ENCODE measurements around the gene PPFIBP1. TPM values are rescaled to one million over a fixed set of nuclear protein-coding genes. Genes with fewer than 3 reads are reported as not detected.
A peak's percentile ranks its signal among the peaks of the same experiment; 100 is the strongest.
"Not testable (repeated sequence)": the region's sequence is repeated elsewhere in the genome, so short reads cannot be mapped to it uniquely, and the experiment has no call there.

Gene PPFIBP1
- total RNA-seq, 1 donor from 2014 or later, result 136 TPM

DNA sequence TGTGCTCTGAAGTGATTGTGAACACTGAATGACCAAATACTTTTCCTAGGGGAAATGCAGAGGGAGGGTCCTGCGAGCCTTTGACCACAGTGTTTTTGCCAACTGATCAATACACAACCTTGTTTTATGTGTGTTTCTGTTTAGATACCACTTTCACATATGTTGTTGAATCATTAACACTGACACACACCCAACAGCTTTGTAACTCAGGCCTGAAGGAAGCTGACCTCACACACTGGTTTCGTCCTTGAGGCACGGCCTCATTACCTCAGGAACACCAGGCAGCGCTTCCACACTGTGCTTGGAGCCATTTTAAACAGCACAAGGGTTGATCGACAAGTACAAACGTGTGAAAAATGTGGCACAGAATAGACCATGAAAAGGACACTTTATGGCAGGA is 60.0 kb downstream of the PPFIBP1 start:
- ATAC-seq (no peak), DNase-seq (no peak)
- Histone ChIP-seq H3K4me1 (peaks cover 10% of the 10 kb centered on the region), H3K27ac (peak overlapping the region; percentile 59), H3K27me3 (no peaks in the 10 kb centered on the region), H3K9me3 (no peaks in the 10 kb centered on the region), H3K4me3 (no peak overlapping the region), H3K36me3 (no peaks in the 10 kb centered on the region)
- intact Hi-C loops (cut with DNase I), result no loop called here
- TF ChIP-seq, protein P1, sequence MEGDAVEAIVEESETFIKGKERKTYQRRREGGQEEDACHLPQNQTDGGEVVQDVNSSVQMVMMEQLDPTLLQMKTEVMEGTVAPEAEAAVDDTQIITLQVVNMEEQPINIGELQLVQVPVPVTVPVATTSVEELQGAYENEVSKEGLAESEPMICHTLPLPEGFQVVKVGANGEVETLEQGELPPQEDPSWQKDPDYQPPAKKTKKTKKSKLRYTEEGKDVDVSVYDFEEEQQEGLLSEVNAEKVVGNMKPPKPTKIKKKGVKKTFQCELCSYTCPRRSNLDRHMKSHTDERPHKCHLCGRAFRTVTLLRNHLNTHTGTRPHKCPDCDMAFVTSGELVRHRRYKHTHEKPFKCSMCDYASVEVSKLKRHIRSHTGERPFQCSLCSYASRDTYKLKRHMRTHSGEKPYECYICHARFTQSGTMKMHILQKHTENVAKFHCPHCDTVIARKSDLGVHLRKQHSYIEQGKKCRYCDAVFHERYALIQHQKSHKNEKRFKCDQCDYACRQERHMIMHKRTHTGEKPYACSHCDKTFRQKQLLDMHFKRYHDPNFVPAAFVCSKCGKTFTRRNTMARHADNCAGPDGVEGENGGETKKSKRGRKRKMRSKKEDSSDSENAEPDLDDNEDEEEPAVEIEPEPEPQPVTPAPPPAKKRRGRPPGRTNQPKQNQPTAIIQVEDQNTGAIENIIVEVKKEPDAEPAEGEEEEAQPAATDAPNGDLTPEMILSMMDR (IDR thresholded peaks at IDR 0.05), result no peak

DNA sequence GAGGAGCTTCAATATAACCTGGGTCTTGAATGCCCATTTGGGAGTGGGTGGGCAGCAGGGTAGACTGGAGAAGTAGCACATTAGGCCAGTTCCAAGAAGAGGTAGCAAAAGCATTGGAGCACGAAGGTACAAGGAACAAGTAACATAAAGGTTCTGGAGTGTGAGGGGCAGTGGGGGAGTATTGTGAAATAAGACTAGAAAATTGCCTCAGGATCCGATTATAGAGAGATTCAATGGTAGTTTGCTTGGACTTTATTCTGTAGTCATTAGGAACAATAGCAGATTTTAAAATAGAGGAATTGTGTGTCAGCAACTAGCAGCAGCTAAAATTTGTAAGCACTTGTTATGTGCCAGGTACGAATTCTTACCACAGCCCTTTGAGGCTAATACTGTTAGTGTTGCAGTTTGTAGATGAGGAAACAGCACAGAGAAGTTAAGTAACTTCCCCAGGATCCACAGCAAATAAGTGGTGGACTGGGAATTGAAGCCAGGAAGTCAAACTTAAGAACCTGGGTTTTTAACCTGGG is 61.8 kb downstream of the PPFIBP1 start:
- ATAC-seq (no peak), DNase-seq (no peak)
- no peak overlapping the region for H3K27ac ChIP-seq
- intact Hi-C loops (cut with DNase I), result no loop called here
- H3K27me3 ChIP-seq, result no peaks in the 10 kb centered on the region
- H3K4me3 ChIP-seq, result no peak overlapping the region
- TF ChIP-seq, protein P1 (IDR thresholded peaks at IDR 0.05), result no peak
- H3K4me1 ChIP-seq, result peaks cover 10% of the 10 kb centered on the region
- H3K36me3 ChIP-seq, result no peaks in the 10 kb centered on the region
- no peaks in the 10 kb centered on the region for H3K9me3 ChIP-seq

DNA sequence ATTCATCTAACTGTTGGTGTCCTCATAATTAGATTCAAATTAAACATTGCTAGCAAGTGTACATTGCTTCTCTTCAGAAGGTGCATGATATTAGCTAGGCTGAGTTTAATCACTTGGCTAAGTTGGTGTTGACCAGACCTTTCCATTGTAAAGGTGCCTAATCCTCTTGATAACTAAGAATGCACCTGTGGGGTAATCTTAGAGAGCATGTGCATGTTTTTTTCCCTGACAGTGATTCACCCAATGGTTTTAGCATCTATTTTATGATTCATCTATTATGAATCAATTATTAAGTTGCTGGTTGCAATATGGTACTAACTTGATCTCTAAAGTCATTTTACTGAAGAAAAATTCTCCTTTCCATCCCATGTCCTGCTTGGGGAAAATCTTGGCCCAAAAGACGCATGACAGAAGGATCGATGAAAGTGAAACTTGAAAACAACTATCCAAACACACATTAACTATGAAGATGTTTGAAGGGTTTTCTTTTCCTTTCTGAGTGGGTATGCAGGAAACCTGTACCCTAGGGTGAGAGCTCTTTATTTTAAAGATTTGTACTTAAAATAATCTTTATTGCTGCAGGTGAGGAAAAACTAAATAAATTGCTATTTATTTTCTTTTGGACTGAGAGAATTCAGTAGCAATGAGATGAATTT is 64.2 kb downstream of the PPFIBP1 start:
- H3K9me3 ChIP-seq; H3K36me3 ChIP-seq; H3K4me3 ChIP-seq; H3K4me1 ChIP-seq; H3K27me3 ChIP-seq; DNase-seq; intact Hi-C loops (cut with DNase I); H3K27ac ChIP-seq; ATAC-seq: not testable (repeated sequence)

DNA sequence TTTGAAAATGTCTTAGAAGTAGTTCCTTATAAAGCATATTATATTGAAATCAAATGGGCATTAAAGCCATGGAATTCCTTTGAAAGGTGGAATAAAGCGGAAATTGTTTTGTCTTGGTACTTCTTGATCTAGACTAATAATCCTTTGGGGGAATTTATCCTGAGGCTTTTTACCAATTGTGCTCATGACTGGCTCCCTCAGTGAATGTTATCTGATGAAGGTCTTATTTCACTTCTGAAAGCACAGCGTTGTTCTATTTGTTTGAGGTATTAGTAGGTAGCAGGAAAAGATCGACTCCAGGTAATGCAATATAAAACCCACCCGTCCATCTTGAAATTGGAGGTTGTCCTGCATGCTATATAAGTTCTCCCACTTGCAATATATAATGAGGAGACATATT is 64.8 kb downstream of the PPFIBP1 start:
- Histone ChIP-seq H3K9me3 (no peaks in the 10 kb centered on the region), H3K4me1 (no peaks in the 10 kb centered on the region), H3K4me3 (no peak overlapping the region), H3K36me3 (no peaks in the 10 kb centered on the region), H3K27ac (no peak overlapping the region), H3K27me3 (no peaks in the 10 kb centered on the region)
- TF ChIP-seq, protein P1 (IDR thresholded peaks at IDR 0.05), result no peak
- DNase-seq, result no peak
- ATAC-seq, result no peak
- intact Hi-C loops (cut with DNase I), result no loop called here

DNA sequence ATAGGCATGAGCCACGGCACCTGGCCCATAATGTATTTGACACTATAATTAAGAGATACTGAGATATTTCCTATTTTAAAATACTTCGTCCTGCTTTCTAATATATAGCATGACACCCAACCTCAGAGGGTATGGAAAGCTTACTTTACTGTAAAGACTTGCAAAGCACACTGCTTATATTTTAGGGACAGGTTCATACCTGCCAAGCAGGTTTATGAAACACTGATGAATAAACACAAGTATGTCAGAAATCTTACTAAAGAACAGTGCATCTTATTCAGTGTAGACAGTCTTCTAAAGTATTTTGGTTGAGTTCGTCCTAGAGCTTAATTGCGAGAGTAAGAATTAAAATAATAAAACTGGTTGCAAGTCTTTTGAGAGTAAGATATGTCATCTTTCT is 65.4 kb downstream of the PPFIBP1 start:
- TF ChIP-seq, protein P1 (IDR thresholded peaks at IDR 0.05), result no peak
- Histone ChIP-seq H3K27ac (no peak overlapping the region), H3K27me3 (no peaks in the 10 kb centered on the region), H3K36me3 (no peaks in the 10 kb centered on the region), H3K4me3 (no peak overlapping the region), H3K9me3 (no peaks in the 10 kb centered on the region), H3K4me1 (no peaks in the 10 kb centered on the region)
- ATAC-seq (no peak), DNase-seq (no peak)
- intact Hi-C loops (cut with DNase I), result no loop called here

DNA sequence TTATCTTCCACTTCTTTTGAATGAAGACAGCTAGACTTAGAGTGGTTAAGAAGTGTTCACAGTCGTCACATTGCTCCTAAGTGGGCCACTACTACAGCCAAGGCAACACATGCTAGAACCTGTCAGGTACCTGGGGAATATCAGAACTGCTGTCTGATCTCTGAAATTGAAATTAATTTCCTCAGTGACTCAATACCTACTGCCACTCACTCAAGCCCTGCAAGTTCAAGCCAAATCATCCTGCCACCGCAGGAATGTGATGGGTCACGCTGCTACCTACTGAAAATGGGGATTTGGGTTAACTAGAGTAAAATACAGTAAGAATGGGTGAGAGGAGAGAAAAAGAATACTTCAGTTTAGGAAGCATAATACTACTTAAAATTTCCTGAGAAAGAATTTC is 67.7 kb downstream of the PPFIBP1 start:
- H3K4me1 ChIP-seq; H3K27me3 ChIP-seq; ATAC-seq; H3K4me3 ChIP-seq; H3K36me3 ChIP-seq; H3K27ac ChIP-seq; intact Hi-C loops (cut with DNase I); H3K9me3 ChIP-seq; DNase-seq: not testable (repeated sequence)

DNA sequence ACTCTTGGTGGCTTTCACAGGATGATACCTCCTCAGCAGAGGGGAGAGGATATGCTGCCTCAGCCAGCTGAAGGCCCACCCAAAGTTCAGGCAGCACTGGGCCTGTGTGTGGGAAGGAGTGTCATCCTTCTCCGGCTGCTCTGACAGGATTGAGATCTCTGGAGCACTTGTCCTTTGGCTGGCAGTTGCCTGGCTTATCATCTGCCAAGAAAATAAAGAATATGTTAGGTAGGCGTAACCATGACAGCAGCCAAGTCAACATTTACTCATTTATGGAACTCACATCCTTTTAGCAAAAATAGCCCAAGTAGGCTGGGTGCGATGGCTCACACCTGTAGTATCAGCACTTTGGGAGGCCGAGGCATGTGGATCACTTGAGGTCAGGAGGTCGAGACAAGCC is 68.5 kb downstream of the PPFIBP1 start:
- Histone ChIP-seq H3K36me3 (no peaks in the 10 kb centered on the region), H3K27me3 (no peaks in the 10 kb centered on the region), H3K4me3 (no peak overlapping the region), H3K9me3 (no peaks in the 10 kb centered on the region), H3K27ac (no peak overlapping the region), H3K4me1 (no peaks in the 10 kb centered on the region)
- no peak for DNase-seq
- TF ChIP-seq, protein P1 (IDR thresholded peaks at IDR 0.05), result no peak
- ATAC-seq, result peak; percentile 53
- intact Hi-C loops (cut with DNase I), result no loop called here
